AG04449 (cell line): ENCODE data around the gene MMD2.

Experiments used
- CTCF ChIA-PET: fragments of 350-600 bp; formaldehyde crosslinking; extraction: SDS; loops from one replicate; lab custom pipeline; 2021; ENCODE audit warnings: antibody characterized with exemption; lab: Yijun Ruan, JAX
- POLR2A ChIA-PET: fragments of 400-600, 350-600 bp; formaldehyde crosslinking; extraction: SDS; loops from one replicate; lab custom pipeline; 2020; ENCODE audit warnings: antibody characterized with exemption, inconsistent platforms; lab: Yijun Ruan, JAX
- DNase-seq: peaks from one replicate; pipeline ENCODE4 v3.0.0-alpha.2; 2010; ENCODE audit warnings: low read depth, low spot score
- H3K4me3 ChIP-seq: 2 replicates; pipeline ENCODE4 v1.5.1; 2011; ENCODE audit warnings: low read depth, mild to moderate bottlenecking, control low read depth, low read length
- TF ChIP-seq, protein P1 (sequence below): IDR thresholded peaks from one replicate; pipeline ENCODE4 v1.5.1; 2011; ENCODE audit warnings: mild to moderate bottlenecking, moderate library complexity, low read length, control low read depth, inconsistent platforms; ENCODE audit not compliant: insufficient read depth; ENCODE audit errors: missing control alignments

MMD2 gene

DNA sequence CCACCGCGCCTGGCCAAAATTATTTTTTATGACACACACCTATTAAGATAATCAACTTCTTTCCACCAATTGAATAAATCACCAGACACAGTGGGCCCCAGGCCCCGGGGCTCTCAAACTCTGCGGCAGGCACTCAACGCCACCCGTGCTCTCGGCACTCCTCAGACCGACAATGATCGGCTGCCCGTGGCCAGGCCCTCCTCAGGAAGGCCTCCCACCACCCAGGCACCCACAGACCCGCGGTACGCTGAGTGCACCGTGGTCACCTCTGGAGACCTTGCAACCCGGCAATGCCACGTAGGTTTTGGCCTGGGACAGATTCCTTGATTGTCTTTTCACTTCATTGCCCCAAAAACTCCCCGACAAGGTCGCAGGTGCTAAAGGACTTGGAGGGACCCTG lies 82.4 kb downstream of the MMD2 start:
- no peak overlapping the region for H3K4me3 ChIP-seq
- ChIA-PET POLR2A (no interaction called here), CTCF (no interaction called here)
- TF ChIP-seq, protein P1, sequence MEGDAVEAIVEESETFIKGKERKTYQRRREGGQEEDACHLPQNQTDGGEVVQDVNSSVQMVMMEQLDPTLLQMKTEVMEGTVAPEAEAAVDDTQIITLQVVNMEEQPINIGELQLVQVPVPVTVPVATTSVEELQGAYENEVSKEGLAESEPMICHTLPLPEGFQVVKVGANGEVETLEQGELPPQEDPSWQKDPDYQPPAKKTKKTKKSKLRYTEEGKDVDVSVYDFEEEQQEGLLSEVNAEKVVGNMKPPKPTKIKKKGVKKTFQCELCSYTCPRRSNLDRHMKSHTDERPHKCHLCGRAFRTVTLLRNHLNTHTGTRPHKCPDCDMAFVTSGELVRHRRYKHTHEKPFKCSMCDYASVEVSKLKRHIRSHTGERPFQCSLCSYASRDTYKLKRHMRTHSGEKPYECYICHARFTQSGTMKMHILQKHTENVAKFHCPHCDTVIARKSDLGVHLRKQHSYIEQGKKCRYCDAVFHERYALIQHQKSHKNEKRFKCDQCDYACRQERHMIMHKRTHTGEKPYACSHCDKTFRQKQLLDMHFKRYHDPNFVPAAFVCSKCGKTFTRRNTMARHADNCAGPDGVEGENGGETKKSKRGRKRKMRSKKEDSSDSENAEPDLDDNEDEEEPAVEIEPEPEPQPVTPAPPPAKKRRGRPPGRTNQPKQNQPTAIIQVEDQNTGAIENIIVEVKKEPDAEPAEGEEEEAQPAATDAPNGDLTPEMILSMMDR: no peak
- no peak for DNase-seq

DNA sequence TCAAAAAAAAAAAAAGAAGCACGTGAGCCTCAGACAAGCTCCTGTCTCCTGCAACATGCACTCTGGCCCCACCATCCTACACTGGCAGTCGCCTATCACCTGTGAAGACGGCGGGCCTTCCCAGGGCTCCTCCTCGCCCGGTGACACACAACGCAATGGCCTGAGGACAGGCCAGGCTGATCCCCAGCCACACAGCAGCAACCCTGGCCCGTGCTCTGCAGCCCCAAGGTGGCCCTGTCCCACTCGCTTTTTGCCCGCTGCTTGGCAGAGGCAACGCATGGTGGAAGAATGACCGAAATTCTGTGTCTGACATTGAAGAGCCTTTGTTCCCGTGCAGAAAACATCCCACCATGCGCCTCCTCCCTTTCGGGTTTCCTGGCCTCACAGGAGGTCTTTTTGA lies 83.6 kb downstream of the MMD2 start:
- CTCF ChIA-PET: no interaction called here
- no peak for DNase-seq
- TF ChIP-seq, protein P1: no peak
- no peak overlapping the region for H3K4me3 ChIP-seq
- POLR2A ChIA-PET: no interaction called here

DNA sequence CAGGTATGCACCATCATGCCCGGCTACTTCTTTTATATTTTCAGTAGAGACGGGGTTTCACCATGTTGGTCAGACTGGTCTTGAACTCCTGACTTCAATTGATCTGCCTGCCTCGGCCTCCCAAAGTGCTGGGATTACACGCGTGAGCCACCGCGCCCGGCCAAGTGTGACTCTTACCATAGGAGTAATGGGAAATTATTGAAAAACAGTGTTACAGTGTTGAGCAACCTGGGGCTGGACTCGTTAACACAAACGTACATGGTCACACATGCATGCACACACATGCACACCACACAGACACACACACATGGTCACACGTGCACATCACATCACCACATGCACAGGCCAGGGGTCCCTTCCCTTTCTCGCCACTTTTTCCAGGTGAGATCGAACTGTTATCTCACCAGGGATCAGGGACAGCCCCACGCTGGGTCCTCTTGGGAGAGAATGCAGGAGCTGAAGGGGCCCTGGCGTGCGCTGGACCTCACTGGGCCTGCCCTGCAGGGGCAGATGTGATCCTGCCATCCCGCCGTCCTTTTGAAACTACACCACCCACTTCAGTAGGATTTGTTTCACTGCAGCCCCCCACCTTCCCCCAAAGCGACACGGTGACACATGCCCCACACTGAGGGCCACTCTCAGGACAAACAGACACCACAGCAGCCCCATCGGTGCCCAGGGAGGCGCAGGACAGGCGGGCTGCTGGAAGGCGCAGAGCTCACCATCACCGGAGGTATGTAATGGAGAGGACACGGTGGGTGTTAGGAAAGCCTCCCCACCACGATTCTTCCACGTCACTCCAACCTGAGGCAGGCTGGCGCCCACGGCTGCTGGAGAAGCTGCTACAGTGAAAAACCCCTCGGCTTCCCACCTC lies 85.7 kb downstream of the MMD2 start:
- no peak for DNase-seq
- POLR2A ChIA-PET: no interaction called here
- CTCF ChIA-PET: no interaction called here
- TF ChIP-seq, protein P1: no peak
- no peak overlapping the region for H3K4me3 ChIP-seq

DNA sequence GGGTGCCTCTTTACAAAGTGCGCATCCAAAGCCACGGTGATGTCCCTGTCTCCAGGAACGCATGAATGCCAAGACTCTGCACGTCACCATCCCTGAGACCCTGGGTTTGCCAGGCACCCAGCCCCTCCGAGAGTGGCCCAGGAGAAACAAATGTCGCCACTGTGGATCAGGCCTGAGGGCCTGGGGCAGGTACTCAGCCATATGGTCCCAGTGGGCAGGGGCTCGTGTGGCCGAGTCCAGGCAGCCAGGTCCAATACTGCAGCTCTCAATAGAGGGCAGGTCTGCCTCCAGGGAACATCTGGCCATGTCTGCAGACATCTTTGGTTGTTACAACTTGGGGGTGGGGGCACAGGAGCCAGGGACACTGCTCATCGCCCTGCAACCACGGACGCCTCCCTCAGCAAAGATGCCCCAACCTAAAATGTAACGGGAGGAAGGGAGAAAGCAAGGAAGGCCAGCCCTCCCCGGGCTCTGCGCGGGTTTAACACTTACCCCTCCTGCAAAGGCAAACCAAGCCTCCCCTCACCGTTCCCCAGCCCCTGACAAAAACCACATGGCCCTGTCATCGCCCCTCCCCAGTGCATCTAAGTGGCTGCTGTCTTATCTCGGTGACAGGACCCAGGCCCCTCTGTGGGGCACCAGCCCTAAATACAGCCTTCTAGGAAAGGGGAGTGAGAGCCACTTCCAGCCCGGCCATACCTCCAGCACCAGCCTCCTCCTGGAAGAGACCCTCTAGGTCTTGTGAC lies 86.9 kb downstream of the MMD2 start:
- ChIA-PET POLR2A (no interaction called here), CTCF (no interaction called here)
- DNase-seq: no peak
- no peak overlapping the region for H3K4me3 ChIP-seq
- TF ChIP-seq, protein P1: no peak

DNA sequence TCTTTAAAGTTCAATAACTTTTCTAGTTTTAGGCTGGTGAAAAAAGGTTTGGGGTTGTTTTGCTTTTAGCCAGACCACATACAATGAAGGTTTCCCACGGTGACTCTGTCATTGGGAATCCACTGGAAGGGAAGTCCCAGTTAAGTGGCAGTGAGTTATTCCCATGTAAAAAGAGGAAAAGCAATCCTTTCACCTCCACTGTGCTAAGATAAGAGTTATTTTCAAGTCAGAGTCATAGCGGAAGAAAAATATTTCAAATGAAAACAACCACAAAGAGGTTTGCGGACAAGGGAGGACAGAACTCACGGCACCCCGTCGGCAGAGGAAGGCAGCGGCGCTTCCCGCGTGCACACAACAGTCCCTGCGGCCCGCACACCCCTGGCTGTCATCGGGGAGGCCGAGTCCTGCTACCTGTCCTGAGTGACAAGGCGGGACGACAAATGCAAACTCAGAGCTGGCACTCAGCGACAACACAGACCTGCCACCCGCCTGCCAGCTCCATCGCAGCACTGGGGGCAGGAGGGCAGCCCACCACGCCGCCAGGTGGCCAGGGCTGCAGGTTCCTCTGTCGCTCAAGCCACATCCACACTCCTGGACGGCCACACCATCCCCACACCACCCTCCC lies 87.8 kb downstream of the MMD2 start:
- DNase-seq: no peak
- TF ChIP-seq, protein P1: no peak
- ChIA-PET CTCF (no interaction called here), POLR2A (no interaction called here)
- no peak overlapping the region for H3K4me3 ChIP-seq

DNA sequence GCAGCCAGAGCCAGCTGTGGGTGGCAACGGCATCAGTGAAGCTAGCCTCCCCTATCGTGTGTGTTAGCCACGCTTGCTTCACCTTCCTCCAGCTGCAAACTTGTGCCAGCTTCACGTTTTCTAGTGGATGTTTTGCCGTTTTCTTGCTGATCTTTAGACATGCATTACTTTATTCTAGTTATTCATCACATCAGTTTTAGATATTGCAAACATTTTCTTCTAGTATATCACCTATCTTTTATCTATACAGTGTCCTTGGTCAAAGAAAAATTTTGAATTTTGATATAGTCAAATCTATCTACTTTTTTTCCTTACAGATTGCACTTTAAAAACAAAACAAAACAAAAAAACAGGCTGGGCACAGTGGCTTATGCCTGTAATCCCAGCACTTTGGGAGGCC lies 90.5 kb downstream of the MMD2 start:
- ChIA-PET POLR2A (no interaction called here), CTCF (interaction anchor here (1.5 to 2.0 kb wide), 2 partner anchors 12 to 15 kb away, joined by 3 to 9 read pairs; partner anchors contain the start of gene RADIL)
- TF ChIP-seq, protein P1: no peak
- no peak overlapping the region for H3K4me3 ChIP-seq
- no peak for DNase-seq
